A549 (cell line): ENCODE data around the gene TMEM100. TPM values are rescaled to one million over a fixed set of nuclear protein-coding genes. Genes with fewer than 3 reads are reported as not detected.

Experiments
- ATAC-seq, 2 experiments: fragments of 200-7000 bp in 1 of 2; fragments of >200 bp in 1 of 2; cut with Nextera tagmentation in 1 of 2; cut with Tn5 transposase in 1 of 2; 3 replicates each; pipeline versions ENCODE4 v1.8.0 to v1.9.1; 2018 to 2020; ENCODE audit warnings: mild to moderate bottlenecking in 1 of 2, moderate library complexity in 1 of 2
- CTCF ChIA-PET: fragments of 300-600 bp; sonication (Branson Sonifier 250); formaldehyde crosslinking; extraction: SDS; loops from one replicate; lab custom pipeline; 2021; ENCODE audit warnings: antibody characterized with exemption, inconsistent platforms; lab: Yijun Ruan, JAX
- POLR2A ChIA-PET: fragments of 350-600 bp; formaldehyde crosslinking; extraction: SDS; loops from one replicate; lab custom pipeline; 2021; ENCODE audit warnings: antibody characterized with exemption, inconsistent platforms; lab: Yijun Ruan, JAX
- DNase-seq, 2 experiments: peaks; one replicate each; pipeline versions ENCODE4 v3.0.0 to v3.0.0-alpha.2; 2011 to 2016; ENCODE audit warnings: low read depth in 1 of 2, low spot score in 1 of 2
- FAIRE-seq: peaks from 2 replicates; lab custom pipeline; 2011; peaks lifted over from hg19 to GRCh38; lab: Jason Lieb, UNC
- H3K27ac ChIP-seq, 2 experiments: fragments of >200 bp; sonication (Bioruptor Twin); formaldehyde crosslinking; 3 replicates each; pipeline ENCODE4 v1.5.1; 2016 to 2017
- H3K4me1 ChIP-seq: fragments of >200 bp; sonication (Bioruptor Twin); formaldehyde crosslinking; 3 replicates; pipeline ENCODE4 v1.6.1; 2016
- H3K4me2 ChIP-seq: fragments of >200 bp; sonication (Bioruptor Twin); formaldehyde crosslinking; 3 replicates; pipeline ENCODE4 v1.6.1; 2016
- H3K4me3 ChIP-seq: fragments of >200 bp; sonication (Bioruptor Twin); formaldehyde crosslinking; 3 replicates; pipeline ENCODE4 v1.5.1; 2016
- H3K9me3 ChIP-seq: fragments of >200 bp; sonication (Bioruptor Twin); formaldehyde crosslinking; 3 replicates; pipeline ENCODE4 v1.6.1; 2016
- BHLHE40 ChIP-seq: IDR thresholded peaks from 2 replicates; pipeline ENCODE4 v1.6.1; 2012; ENCODE audit warnings: low read depth, low read length, inconsistent platforms
- CHD2 ChIP-seq: fragments of 150-350 bp; IDR thresholded peaks from 2 replicates; pipeline ENCODE4 v1.6.1; 2014; ENCODE audit warnings: low read length; ENCODE audit not compliant: partially characterized antibody
- CHD4 ChIP-seq: fragments of 200-600 bp; sonication (generic); IDR thresholded peaks from 2 replicates; pipeline ENCODE4 v1.6.1; 2016; ENCODE audit warnings: antibody characterized with exemption, mild to moderate bottlenecking, borderline replicate concordance
- EHMT2 ChIP-seq: fragments of 200-600 bp; sonication (generic); IDR thresholded peaks from 2 replicates; pipeline ENCODE4 v1.6.1; 2016; ENCODE audit warnings: antibody characterized with exemption, low read depth, mild to moderate bottlenecking, moderate library complexity
- ESRRA ChIP-seq: fragments of 150-350 bp; IDR thresholded peaks from 2 replicates; pipeline ENCODE4 v1.6.1; 2014; ENCODE audit warnings: mild to moderate bottlenecking, low read length, borderline replicate concordance
- FOSB ChIP-seq: fragments of 250-450 bp; sonication (Bioruptor Pico); IDR thresholded peaks from 2 replicates; pipeline ENCODE4 v1.5.0; 2020; ENCODE audit warnings: mild to moderate bottlenecking, moderate library complexity
- FOSL2 ChIP-seq, 2 experiments: fragments of 450-650 bp in 1 of 2; fragments of >200 bp in 1 of 2; sonication (Bioruptor Twin) in 1 of 2; formaldehyde crosslinking; IDR thresholded peaks; 2 replicates each; pipeline versions ENCODE4 v1.5.0 to v1.6.1; 2016 to 2020; ENCODE audit warnings: mild to moderate bottlenecking in 1 of 2, moderate library complexity in 1 of 2
- GATA3 ChIP-seq: IDR thresholded peaks from 2 replicates; pipeline ENCODE4 v1.6.1; 2012; ENCODE audit warnings: borderline replicate concordance
- HDAC2 ChIP-seq: fragments of 200-600 bp; sonication (generic); IDR thresholded peaks from 2 replicates; pipeline ENCODE4 v1.6.1; 2016
- HOXA7 ChIP-seq: fragments of 250-450 bp; sonication (Bioruptor Pico); IDR thresholded peaks from 2 replicates; pipeline ENCODE4 v1.5.0; 2020; ENCODE audit warnings: mild to moderate bottlenecking, moderate library complexity
- HOXB5 ChIP-seq: fragments of 250-450 bp; sonication (Bioruptor Pico); IDR thresholded peaks from 2 replicates; pipeline ENCODE4 v1.5.0; 2020; ENCODE audit warnings: mild to moderate bottlenecking, moderate library complexity
- JUN ChIP-seq, 2 experiments: fragments of >200 bp; sonication (Bioruptor Twin); formaldehyde crosslinking; IDR thresholded peaks; 2 replicates in 1 of 2; 3 replicates in 1 of 2; pipeline ENCODE4 v1.6.1; 2016 to 2017
- KDM5A ChIP-seq: fragments of 200-600 bp; sonication (generic); IDR thresholded peaks from 2 replicates; pipeline ENCODE4 v1.6.1; 2016; ENCODE audit warnings: antibody characterized with exemption, mild to moderate bottlenecking
- NFE2L2 ChIP-seq: fragments of 150-350 bp; conservative IDR thresholded peaks from 2 replicates; pipeline ENCODE4 v1.6.1; 2014; ENCODE audit warnings: low read length
- RAD21 ChIP-seq, 2 experiments: fragments of >200 bp in 1 of 2; sonication (Bioruptor Twin) in 1 of 2; formaldehyde crosslinking in 1 of 2; IDR thresholded peaks in 1 of 2; conservative IDR thresholded peaks in 1 of 2; 2 replicates in 1 of 2; 3 replicates in 1 of 2; pipeline ENCODE4 v1.6.1; 2012 to 2018; ENCODE audit warnings: inconsistent platforms in 1 of 2
- RARB ChIP-seq: fragments of 250-450 bp; sonication (Bioruptor Pico); IDR thresholded peaks from 2 replicates; pipeline ENCODE4 v1.8.0; 2021; ENCODE audit warnings: mild to moderate bottlenecking, moderate library complexity
- RFX5 ChIP-seq: fragments of 450-650 bp; IDR thresholded peaks from 2 replicates; pipeline ENCODE4 v1.7.1; 2014; ENCODE audit warnings: antibody characterized with exemption, mild to moderate bottlenecking, moderate library complexity
- TP53 ChIP-seq: fragments of 250-450 bp; sonication (Bioruptor Pico); IDR thresholded peaks from 2 replicates; pipeline ENCODE4 v1.5.0; 2021; ENCODE audit warnings: mild to moderate bottlenecking, moderate library complexity
- ZFP36 ChIP-seq: fragments of 450-650 bp; IDR thresholded peaks from 2 replicates; pipeline ENCODE4 v1.6.1; 2014; ENCODE audit warnings: borderline replicate concordance; ENCODE audit not compliant: partially characterized antibody
- ZNF302 ChIP-seq: fragments of 250-450 bp; sonication (Bioruptor Pico); IDR thresholded peaks from 2 replicates; pipeline ENCODE4 v1.9.0; 2021; ENCODE audit warnings: inconsistent platforms, mild to moderate bottlenecking, moderate library complexity
- WGBS: methylation state at CpG from one replicate; pipeline ENCODE4 v1.1.6; 2017; ENCODE audit errors: missing lambda C conversion rate; 5-methylcytosine and 5-hydroxymethylcytosine counted together
- polyA plus RNA-seq, 4 experiments: library from polyadenylated mRNA; depleted of rRNA in 3 of 4; stranded (reverse); fragments of >200 nt; fragmentation: RNase III in 1 of 4; extraction: RNeasy Plus Mini Kit Qiagen cat#74134 plus additional on column Dnase treatment in 1 of 4; gene quantifications; 2 replicates in 3 of 4; 3 replicates in 1 of 4; pipeline ENCODE4 v1.2.3, GENCODE V29; 2011 to 2017
- TF ChIP-seq, protein P1 (sequence below): fragments of 250-450 bp; sonication (Bioruptor Pico); IDR thresholded peaks from 2 replicates; pipeline ENCODE4 v1.5.0; 2021; ENCODE audit warnings: mild to moderate bottlenecking, moderate library complexity, borderline replicate concordance
- TF ChIP-seq, protein P2 (sequence below): fragments of >200 bp; sonication (Bioruptor Twin); formaldehyde crosslinking; IDR thresholded peaks from 2 replicates; pipeline ENCODE4 v1.6.1; 2016
- TF ChIP-seq, protein P3 (sequence below): IDR thresholded peaks from 2 replicates; pipeline ENCODE4 v1.6.1; 2012; ENCODE audit warnings: low read depth, borderline replicate concordance
- TF ChIP-seq, protein P4 (sequence below): fragments of 150-350 bp; IDR thresholded peaks from 2 replicates; pipeline ENCODE4 v1.6.1; 2014; ENCODE audit warnings: low read depth, mild to moderate bottlenecking, low read length
- TF ChIP-seq, protein P5 (sequence below): IDR thresholded peaks from 2 replicates; pipeline ENCODE4 v1.6.1; 2012
- TF ChIP-seq, protein P6 (sequence below): fragments of 250-450 bp; sonication (Bioruptor Pico); IDR thresholded peaks from 2 replicates; pipeline ENCODE4 v1.5.0; 2020; ENCODE audit warnings: low read depth, mild to moderate bottlenecking, moderate library complexity

The TMEM100 gene
- polyA plus RNA-seq, 2 of the 4 experiments (the other 2 are of a cell fraction): not detected

DNA sequence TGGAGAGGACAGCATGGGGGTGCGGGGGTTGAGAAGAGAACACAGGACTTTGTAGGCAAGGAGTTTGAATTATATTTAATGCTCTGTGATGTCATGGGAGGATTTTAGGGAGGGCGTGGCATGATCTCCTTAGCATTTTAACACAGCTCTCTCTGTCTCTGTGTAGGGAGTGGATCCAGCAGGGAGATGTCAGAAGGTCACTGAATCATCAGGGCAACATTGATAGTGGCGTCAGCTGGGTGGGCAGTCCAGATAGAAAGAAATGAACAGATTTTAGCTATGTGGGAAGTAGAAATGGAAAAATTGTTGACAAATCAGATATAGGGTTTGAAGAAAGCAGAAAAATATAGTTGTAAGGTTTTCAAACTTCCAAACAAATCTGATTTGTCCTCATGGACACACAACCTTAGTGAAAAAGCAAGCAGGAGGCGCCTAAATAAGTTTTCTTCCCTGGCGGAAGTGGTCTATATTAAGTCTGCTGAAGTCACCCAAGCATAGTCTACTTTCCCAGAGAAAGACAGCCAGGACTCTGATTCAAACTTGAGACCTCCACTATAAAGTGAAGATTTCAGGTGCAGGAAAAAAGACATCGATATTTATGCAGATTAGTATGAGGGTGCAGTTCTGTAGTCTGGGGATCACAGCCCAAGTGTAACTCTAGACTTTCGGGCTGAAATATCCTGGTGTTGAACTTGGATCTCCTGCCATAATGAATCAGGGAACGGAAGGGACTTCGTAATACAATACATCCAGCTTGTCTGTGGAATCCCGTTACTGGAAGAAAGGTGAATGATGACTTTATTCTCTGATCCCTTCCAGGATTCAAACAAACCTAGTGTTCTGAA lies 18.1 kb upstream of the TMEM100 start (continued):
- TF ChIP-seq, protein P1, sequence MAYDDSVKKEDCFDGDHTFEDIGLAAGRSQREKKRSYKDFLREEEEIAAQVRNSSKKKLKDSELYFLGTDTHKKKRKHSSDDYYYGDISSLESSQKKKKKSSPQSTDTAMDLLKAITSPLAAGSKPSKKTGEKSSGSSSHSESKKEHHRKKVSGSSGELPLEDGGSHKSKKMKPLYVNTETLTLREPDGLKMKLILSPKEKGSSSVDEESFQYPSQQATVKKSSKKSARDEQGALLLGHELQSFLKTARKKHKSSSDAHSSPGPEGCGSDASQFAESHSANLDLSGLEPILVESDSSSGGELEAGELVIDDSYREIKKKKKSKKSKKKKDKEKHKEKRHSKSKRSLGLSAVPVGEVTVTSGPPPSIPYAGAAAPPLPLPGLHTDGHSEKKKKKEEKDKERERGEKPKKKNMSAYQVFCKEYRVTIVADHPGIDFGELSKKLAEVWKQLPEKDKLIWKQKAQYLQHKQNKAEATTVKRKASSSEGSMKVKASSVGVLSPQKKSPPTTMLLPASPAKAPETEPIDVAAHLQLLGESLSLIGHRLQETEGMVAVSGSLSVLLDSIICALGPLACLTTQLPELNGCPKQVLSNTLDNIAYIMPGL (CRISPR knock-in tag): no peak
- no peak for TF ChIP-seq GATA3
- no peak for TF ChIP-seq CHD2
- no peak for TF ChIP-seq JUN (IDR thresholded peaks at IDR 0.05)
- TF ChIP-seq, protein P2, sequence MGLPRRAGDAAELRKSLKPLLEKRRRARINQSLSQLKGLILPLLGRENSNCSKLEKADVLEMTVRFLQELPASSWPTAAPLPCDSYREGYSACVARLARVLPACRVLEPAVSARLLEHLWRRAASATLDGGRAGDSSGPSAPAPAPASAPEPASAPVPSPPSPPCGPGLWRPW: no peak
- TF ChIP-seq BHLHE40: no peak
- no peak for TF ChIP-seq TP53 (CRISPR knock-in tag)
- TF ChIP-seq ZNF302 (CRISPR knock-in tag): no peak
- no peak for TF ChIP-seq HOXB5 (CRISPR knock-in tag)
- TF ChIP-seq, protein P3, sequence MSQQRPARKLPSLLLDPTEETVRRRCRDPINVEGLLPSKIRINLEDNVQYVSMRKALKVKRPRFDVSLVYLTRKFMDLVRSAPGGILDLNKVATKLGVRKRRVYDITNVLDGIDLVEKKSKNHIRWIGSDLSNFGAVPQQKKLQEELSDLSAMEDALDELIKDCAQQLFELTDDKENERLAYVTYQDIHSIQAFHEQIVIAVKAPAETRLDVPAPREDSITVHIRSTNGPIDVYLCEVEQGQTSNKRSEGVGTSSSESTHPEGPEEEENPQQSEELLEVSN: no peak

DNA sequence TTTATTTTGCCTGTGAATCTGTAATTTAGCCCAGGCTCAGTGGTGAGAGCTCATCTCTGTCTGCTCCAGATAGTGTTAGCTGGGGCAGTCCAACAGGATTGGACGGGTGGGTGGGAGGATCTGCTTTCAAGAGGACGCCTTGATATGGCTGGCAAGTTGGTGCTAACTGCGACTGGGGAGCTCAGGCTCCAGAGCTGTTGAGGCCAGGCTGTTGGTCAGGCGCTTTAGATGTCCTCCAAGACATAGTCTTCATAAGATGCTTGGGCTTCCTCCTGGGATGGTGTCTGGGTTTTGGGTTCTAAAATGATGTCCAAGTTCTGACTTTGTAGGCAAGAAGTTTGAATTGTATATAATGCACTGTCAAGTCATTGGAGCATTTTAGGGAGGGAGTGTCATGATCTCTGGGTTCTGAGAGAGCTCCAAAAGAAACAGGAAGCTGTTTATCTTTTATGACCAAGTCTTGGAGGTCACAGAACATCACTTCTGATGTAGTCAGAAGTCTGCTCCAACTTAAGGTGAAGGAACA lies 15.4 kb upstream of the TMEM100 start:
- Histone ChIP-seq H3K4me2 (no peak overlapping the region), H3K9me3 (no peaks in the 10 kb centered on the region), H3K4me1 (peaks cover 4% of the 10 kb centered on the region; the same call in 1 of the 3 replicates), H3K4me3 (no peak overlapping the region), H3K27ac (no peak overlapping the region)
- ATAC-seq: no peak
- no peak for DNase-seq
- ChIA-PET POLR2A (no interaction called here), CTCF (interaction anchor here (0.9 to 13.7 kb wide), 4 partner anchors 20 to 210 kb away, joined by 3 to 114 read pairs (median 4); no protein-coding TSS in a partner anchor)
- TF ChIP-seq HOXA7 (CRISPR knock-in tag) (no peak), ESRRA (no peak), FOSB (CRISPR knock-in tag) (no peak), RAD21 (conservative IDR thresholded peaks at IDR 0.05 in 1 of 2, IDR thresholded peaks at IDR 0.05 in 1 of 2) (no peak), FOSL2 (IDR thresholded peaks at IDR 0.05) (no peak), FOSL2 (CRISPR knock-in tag; IDR thresholded peaks at IDR 0.05) (no peak), NFE2L2 (no peak), RFX5 (no peak), HDAC2 (no peak), KDM5A (no peak), ZFP36 (no peak), RARB (CRISPR knock-in tag) (no peak), CHD4 (no peak), EHMT2 (no peak)
- TF ChIP-seq, protein P4, sequence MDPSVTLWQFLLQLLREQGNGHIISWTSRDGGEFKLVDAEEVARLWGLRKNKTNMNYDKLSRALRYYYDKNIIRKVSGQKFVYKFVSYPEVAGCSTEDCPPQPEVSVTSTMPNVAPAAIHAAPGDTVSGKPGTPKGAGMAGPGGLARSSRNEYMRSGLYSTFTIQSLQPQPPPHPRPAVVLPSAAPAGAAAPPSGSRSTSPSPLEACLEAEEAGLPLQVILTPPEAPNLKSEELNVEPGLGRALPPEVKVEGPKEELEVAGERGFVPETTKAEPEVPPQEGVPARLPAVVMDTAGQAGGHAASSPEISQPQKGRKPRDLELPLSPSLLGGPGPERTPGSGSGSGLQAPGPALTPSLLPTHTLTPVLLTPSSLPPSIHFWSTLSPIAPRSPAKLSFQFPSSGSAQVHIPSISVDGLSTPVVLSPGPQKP: no peak
- TF ChIP-seq, protein P5, sequence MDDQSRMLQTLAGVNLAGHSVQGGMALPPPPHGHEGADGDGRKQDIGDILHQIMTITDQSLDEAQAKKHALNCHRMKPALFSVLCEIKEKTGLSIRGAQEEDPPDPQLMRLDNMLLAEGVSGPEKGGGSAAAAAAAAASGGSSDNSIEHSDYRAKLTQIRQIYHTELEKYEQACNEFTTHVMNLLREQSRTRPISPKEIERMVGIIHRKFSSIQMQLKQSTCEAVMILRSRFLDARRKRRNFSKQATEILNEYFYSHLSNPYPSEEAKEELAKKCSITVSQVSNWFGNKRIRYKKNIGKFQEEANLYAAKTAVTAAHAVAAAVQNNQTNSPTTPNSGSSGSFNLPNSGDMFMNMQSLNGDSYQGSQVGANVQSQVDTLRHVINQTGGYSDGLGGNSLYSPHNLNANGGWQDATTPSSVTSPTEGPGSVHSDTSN: no peak
- TF ChIP-seq, protein P1 (CRISPR knock-in tag): no peak
- TF ChIP-seq, protein P2: no peak
- TF ChIP-seq, protein P6, sequence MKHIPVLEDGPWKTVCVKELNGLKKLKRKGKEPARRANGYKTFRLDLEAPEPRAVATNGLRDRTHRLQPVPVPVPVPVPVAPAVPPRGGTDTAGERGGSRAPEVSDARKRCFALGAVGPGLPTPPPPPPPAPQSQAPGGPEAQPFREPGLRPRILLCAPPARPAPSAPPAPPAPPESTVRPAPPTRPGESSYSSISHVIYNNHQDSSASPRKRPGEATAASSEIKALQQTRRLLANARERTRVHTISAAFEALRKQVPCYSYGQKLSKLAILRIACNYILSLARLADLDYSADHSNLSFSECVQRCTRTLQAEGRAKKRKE: no peak
- FAIRE-seq: no peak
- WGBS: 62% methylated on average over 4 of the region's 4 CpGs
